ENCODE measurements around the gene RAB8A.

RAB8A gene

GRCh38 chr19:16121967-16122366, 10.3 kb downstream of the RAB8A start:
- H3K4me2 ChIP-seq (ENCODE audit: low read length), result no peak overlapping the region
- no peaks in the 10 kb centered on the region for H3K27me3 ChIP-seq (ENCODE audit: low read depth, low read length)
- H3K4me1 ChIP-seq (ENCODE audit: low read length), result peaks cover 43% of the 10 kb centered on the region
- peaks cover 64% of the 10 kb centered on the region for H3K79me2 ChIP-seq (ENCODE audit: low read length)
- no peaks in the 10 kb centered on the region for H3K9me3 ChIP-seq (ENCODE audit: insufficient read depth, low read length)
- H3K36me3 ChIP-seq (replicated peaks; ENCODE audit: low read depth, low read length), result peaks cover 76% of the 10 kb centered on the region
- H3K27ac ChIP-seq (ENCODE audit: low read length), result peak overlapping the region; percentile 98; the same call in 1 of the 2 replicates
- H2AFZ ChIP-seq (ENCODE audit: low read depth, low read length), result no peak overlapping the region
- TF ChIP-seq, protein P1, sequence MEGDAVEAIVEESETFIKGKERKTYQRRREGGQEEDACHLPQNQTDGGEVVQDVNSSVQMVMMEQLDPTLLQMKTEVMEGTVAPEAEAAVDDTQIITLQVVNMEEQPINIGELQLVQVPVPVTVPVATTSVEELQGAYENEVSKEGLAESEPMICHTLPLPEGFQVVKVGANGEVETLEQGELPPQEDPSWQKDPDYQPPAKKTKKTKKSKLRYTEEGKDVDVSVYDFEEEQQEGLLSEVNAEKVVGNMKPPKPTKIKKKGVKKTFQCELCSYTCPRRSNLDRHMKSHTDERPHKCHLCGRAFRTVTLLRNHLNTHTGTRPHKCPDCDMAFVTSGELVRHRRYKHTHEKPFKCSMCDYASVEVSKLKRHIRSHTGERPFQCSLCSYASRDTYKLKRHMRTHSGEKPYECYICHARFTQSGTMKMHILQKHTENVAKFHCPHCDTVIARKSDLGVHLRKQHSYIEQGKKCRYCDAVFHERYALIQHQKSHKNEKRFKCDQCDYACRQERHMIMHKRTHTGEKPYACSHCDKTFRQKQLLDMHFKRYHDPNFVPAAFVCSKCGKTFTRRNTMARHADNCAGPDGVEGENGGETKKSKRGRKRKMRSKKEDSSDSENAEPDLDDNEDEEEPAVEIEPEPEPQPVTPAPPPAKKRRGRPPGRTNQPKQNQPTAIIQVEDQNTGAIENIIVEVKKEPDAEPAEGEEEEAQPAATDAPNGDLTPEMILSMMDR (IDR thresholded peaks at IDR 0.05; ENCODE audit: low read depth, low read length), result no peak
- no peak overlapping the region for H3K9ac ChIP-seq (ENCODE audit: low read length)
- H4K20me1 ChIP-seq (ENCODE audit: insufficient read depth, low read length), result no peaks in the 10 kb centered on the region
- no peak overlapping the region for H3K4me3 ChIP-seq (ENCODE audit: low read length)

DNA sequence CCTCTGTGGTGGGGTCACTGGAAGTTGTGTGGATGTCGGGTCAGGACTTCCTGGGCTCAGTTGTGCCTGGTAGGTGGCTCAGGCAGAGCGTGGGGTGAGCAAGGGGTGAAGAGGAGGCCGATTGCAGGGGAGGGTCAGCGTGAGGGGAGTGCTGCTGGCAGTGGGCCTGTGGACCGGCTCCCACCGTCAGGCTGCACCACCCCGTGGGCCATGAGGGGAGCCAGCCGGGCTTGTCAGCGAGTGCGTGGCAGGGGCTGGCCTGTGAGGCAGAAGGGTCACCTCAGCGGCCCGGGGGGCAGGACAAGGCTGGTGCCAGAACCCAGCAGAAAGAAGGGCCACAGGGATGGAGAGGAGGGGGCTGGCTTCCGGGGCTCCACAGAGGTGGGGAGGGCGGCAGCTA, 13.3 kb downstream of the RAB8A start:
- H4K20me1 ChIP-seq (ENCODE audit: insufficient read depth, low read length), result no peaks in the 10 kb centered on the region
- TF ChIP-seq, protein P1 (IDR thresholded peaks at IDR 0.05; ENCODE audit: low read depth, low read length), result no peak
- no peak for TF ChIP-seq EZH2phosphoT487 (IDR thresholded peaks at IDR 0.05; ENCODE audit: low read depth)
- H3K4me2 ChIP-seq (ENCODE audit: low read length), result no peak overlapping the region
- H3K4me1 ChIP-seq (ENCODE audit: low read length), result peaks cover 16% of the 10 kb centered on the region
- H3K36me3 ChIP-seq (replicated peaks; ENCODE audit: low read depth, low read length), result peaks cover 91% of the 10 kb centered on the region
- peaks cover 55% of the 10 kb centered on the region for H3K79me2 ChIP-seq (ENCODE audit: low read length)
- H3K9ac ChIP-seq (ENCODE audit: low read length), result no peak overlapping the region
- no peaks in the 10 kb centered on the region for H3K9me3 ChIP-seq (ENCODE audit: insufficient read depth, low read length)
- H3K4me3 ChIP-seq (ENCODE audit: low read length), result no peak overlapping the region
- H3K27ac ChIP-seq (ENCODE audit: low read length), result no peak overlapping the region
- H3K27me3 ChIP-seq (ENCODE audit: low read depth, low read length), result no peaks in the 10 kb centered on the region
- H2AFZ ChIP-seq (ENCODE audit: low read depth, low read length), result no peak overlapping the region

DNA sequence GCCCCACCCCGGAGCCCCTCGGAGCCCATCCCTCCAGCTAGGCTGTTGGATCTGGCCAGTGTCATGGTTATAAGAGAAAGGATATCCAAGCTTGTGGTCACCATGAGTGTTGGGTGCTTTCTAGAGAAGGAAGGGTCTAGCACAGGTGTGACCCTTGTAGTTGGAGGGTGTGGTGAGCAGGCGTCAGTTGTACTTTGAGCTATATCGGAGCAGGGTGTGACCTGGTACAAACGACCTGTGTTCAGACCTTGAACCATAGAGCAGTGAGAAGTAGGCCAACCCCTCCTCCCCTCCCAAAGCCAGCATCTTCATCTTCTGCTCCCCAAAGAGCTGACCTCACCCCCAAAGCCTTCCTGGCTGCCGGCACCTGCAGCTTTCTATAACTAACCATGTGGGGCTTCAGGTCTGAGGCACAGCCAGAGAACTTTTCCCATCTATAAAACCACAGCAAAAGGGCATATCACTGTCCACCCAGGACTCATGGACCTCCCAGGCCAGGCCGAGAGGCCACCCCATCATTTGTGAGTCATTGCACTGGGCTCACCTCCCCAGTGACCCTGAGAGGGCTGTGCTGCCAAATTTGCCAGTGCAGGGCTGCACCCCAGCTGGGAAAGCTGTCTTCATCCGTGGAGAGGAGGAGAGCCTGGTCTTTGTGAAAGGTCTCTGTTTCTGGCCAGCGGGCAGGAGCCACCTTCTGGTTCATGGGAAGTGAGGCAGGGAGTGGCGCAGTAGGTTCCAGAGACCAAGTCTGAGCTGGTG, 14.2 kb downstream of the RAB8A start:
- Histone ChIP-seq H3K36me3 (replicated peaks; ENCODE audit: low read depth, low read length) (peaks cover 92% of the 10 kb centered on the region), H3K4me3 (ENCODE audit: low read length) (no peak overlapping the region), H4K20me1 (ENCODE audit: insufficient read depth, low read length) (no peaks in the 10 kb centered on the region), H3K9ac (ENCODE audit: low read length) (no peak overlapping the region), H2AFZ (ENCODE audit: low read depth, low read length) (no peak overlapping the region), H3K27me3 (ENCODE audit: low read depth, low read length) (no peaks in the 10 kb centered on the region), H3K27ac (ENCODE audit: low read length) (no peak overlapping the region), H3K79me2 (ENCODE audit: low read length) (peaks cover 50% of the 10 kb centered on the region), H3K9me3 (ENCODE audit: insufficient read depth, low read length) (no peaks in the 10 kb centered on the region), H3K4me2 (ENCODE audit: low read length) (no peak overlapping the region), H3K4me1 (ENCODE audit: low read length) (peaks cover 6% of the 10 kb centered on the region)
- TF ChIP-seq, protein P1 (IDR thresholded peaks at IDR 0.05; ENCODE audit: low read depth, low read length), result no peak
- TF ChIP-seq EZH2phosphoT487 (IDR thresholded peaks at IDR 0.05; ENCODE audit: low read depth), result no peak

DNA sequence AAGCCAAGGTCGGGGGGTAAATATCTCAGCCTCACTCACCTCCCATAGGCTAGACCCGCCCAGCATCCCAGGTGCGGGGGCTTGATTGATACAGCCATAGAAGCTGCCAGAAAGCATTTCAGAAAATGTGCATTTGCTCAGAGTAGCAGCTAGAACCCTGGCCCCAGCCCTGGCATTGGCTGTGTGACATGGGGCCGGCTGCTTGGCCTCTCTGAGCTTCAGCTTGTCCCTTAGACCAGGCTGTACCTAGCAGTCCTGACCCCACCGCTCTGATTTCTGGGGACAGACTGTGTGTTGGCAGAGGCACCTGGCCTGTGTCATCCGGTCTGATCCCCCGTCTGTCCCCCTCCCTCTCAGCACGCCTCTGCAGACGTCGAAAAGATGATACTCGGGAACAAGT, 15.4 kb downstream of the RAB8A start:
- Histone ChIP-seq H3K9ac (ENCODE audit: low read length) (no peak overlapping the region), H4K20me1 (ENCODE audit: insufficient read depth, low read length) (no peaks in the 10 kb centered on the region), H2AFZ (ENCODE audit: low read depth, low read length) (no peak overlapping the region), H3K9me3 (ENCODE audit: insufficient read depth, low read length) (no peaks in the 10 kb centered on the region), H3K36me3 (replicated peaks; ENCODE audit: low read depth, low read length) (peaks cover 92% of the 10 kb centered on the region), H3K27me3 (ENCODE audit: low read depth, low read length) (no peaks in the 10 kb centered on the region), H3K4me3 (ENCODE audit: low read length) (no peak overlapping the region), H3K4me1 (ENCODE audit: low read length) (no peaks in the 10 kb centered on the region), H3K4me2 (ENCODE audit: low read length) (no peak overlapping the region), H3K27ac (ENCODE audit: low read length) (no peak overlapping the region), H3K79me2 (ENCODE audit: low read length) (peaks cover 48% of the 10 kb centered on the region)
- no peak for TF ChIP-seq EZH2phosphoT487 (IDR thresholded peaks at IDR 0.05; ENCODE audit: low read depth)
- TF ChIP-seq, protein P1 (IDR thresholded peaks at IDR 0.05; ENCODE audit: low read depth, low read length), result no peak
